Measurements from ENCODE around the gene TCP10L. TPM values are rescaled to one million over a fixed set of nuclear protein-coding genes. Genes with fewer than 3 reads are reported as not detected.
"Not testable (repeated sequence)": the region's sequence is repeated elsewhere in the genome, so short reads cannot be mapped to it uniquely, and the experiment has no call there.

The TCP10L gene, protein sequence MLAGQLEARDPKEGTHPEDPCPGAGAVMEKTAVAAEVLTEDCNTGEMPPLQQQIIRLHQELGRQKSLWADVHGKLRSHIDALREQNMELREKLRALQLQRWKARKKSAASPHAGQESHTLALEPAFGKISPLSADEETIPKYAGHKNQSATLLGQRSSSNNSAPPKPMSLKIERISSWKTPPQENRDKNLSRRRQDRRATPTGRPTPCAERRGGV
- total RNA-seq (1 to 10 TPM in 3 of 4 donors, under 1 TPM in 1; 0.66 to 2.8 (median 1.9) TPM), polyA plus RNA-seq (under 1 TPM in 1 of 3 donors, not detected in 2; 0.51 TPM)

DNA sequence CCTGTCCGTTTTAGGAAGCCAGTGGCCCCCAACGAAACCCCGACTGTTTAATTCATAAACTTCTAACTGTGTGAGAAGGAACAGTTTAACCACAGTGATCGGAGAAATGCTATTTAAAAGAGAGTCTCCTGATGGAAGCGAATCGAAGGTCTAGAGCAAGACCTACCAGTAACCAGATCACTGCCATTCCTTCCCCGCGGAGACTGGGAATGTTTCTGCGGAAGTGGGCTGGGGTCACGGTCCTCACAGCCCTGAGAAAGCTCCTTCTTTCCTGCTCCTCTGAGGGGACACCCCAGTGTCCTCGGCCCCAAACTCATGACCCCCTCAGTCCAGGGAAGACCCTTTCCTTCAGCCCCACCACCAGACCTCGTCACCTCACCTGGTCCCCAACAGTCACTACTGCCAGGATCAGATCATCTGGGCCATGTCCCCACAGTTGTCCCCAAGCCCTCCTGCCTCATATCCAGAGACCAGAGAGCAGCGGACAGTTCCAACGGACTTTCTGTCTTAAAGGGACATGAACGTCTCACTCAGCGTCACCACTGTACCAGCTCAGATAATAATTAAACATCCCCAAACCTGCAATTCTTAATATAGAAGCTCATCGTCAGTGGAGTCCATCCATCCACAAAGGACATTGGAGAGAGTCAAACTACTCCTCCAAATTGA is at the start of gene TCP10L:
Gene TCP10L (minus strand): TSS at position 482 of the 669 bp plus-strand sequence. CDS start 1,219 bp downstream, outside the sequence.
- H3K4me1 ChIP-seq: no peaks in the 10 kb centered on the region
- TF ChIP-seq EP300 (IDR thresholded peaks at IDR 0.05) (no peak), POLR2AphosphoS5 (IDR thresholded peaks at IDR 0.05) (no peak), POLR2A (IDR thresholded peaks at IDR 0.05) (no peak)
- TF ChIP-seq, protein P1, sequence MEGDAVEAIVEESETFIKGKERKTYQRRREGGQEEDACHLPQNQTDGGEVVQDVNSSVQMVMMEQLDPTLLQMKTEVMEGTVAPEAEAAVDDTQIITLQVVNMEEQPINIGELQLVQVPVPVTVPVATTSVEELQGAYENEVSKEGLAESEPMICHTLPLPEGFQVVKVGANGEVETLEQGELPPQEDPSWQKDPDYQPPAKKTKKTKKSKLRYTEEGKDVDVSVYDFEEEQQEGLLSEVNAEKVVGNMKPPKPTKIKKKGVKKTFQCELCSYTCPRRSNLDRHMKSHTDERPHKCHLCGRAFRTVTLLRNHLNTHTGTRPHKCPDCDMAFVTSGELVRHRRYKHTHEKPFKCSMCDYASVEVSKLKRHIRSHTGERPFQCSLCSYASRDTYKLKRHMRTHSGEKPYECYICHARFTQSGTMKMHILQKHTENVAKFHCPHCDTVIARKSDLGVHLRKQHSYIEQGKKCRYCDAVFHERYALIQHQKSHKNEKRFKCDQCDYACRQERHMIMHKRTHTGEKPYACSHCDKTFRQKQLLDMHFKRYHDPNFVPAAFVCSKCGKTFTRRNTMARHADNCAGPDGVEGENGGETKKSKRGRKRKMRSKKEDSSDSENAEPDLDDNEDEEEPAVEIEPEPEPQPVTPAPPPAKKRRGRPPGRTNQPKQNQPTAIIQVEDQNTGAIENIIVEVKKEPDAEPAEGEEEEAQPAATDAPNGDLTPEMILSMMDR (IDR thresholded peaks at IDR 0.05): no peak
- no peak within 1 kb of the TSS for H3K4me3 ChIP-seq
- 84 to 86% methylated on average over 17 of the region's 17 CpGs for WGBS, 2 donors
- H3K9me3 ChIP-seq: no peaks in the 10 kb centered on the region
- peaks cover 0 to 4% (median 0%) of the 10 kb centered on the region in 4 donors for H3K36me3 ChIP-seq
- H3K27ac ChIP-seq: no peak within 1 kb of the TSS
- H3K27me3 ChIP-seq: peaks cover 0 to 3% (median 0%) of the 10 kb centered on the region in 3 donors
- no peak for DNase-seq
- intact Hi-C loops (cut with DNase I): no loop called here

DNA sequence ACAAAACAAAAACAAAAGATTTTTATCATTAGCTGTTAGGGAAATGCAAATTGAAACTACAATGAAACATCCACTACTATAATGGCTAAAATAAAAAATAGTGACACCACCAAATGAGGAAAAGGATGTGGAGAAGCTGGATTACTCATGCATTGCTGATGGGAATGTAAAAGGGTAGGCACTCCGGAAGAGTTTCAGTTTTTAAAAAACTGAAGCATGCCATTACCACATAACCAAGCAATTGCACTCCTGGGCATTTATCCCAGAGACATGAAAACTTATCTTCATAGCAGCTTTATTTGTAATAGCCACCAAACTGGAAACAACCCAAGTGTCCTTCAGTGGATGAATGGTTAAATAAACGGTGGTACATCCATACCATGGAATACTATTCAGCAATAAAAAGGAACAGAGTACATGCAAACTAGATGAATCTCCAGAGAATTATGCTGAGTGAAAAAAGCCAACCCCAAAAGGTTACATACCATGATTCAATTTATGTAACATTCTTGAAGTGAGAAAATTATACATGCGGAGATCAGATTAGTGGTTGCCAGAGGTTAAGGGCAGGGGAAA is 41.4 kb upstream of the TCP10L start:
- DNase-seq: no peak
- 95% methylated on average over 3 of the region's 3 CpGs for WGBS, 2 donors
- Histone ChIP-seq H3K27me3 (no peaks in the 10 kb centered on the region), H3K4me1 (peaks cover 0 to 8% (median 0%) of the 10 kb centered on the region in 4 donors), H3K4me3 (no peak overlapping the region), H3K27ac (no peak overlapping the region), H3K36me3 (peaks cover 0 to 22% (median 8%) of the 10 kb centered on the region in 4 donors), H3K9me3 (no peaks in the 10 kb centered on the region)
- no peak for TF ChIP-seq POLR2AphosphoS5 (IDR thresholded peaks at IDR 0.05)
- no peak for TF ChIP-seq POLR2A (IDR thresholded peaks at IDR 0.05)
- no peak for TF ChIP-seq EP300 (IDR thresholded peaks at IDR 0.05)
- TF ChIP-seq, protein P1 (IDR thresholded peaks at IDR 0.05): no peak
- intact Hi-C loops (cut with DNase I): no loop called here

DNA sequence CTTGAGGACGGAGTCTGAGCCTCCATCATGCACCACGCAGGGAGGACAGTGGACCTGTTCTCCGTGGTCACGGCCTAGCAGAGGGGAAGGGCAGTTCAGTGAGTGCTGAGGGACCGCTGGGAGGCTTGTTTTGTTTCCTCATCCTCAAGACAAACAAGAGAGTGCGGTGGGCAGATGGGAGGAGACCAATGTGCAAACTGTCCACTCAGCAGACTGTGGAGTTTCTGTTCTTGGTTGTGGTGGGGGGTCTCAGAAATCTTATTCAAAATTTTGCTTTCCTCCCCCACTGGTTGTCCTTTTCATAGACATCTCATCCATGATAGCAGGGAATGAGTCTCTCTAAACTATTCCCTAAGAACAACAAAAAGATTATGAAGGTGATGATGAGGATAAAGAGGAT is 32.9 kb upstream of the TCP10L start:
- DNase-seq; H3K36me3 ChIP-seq; intact Hi-C loops (cut with DNase I); H3K4me3 ChIP-seq; H3K27me3 ChIP-seq; H3K27ac ChIP-seq; H3K9me3 ChIP-seq; H3K4me1 ChIP-seq: not testable (repeated sequence)
- WGBS, 2 donors: 76 to 80% methylated on average over 6 of the region's 6 CpGs

DNA sequence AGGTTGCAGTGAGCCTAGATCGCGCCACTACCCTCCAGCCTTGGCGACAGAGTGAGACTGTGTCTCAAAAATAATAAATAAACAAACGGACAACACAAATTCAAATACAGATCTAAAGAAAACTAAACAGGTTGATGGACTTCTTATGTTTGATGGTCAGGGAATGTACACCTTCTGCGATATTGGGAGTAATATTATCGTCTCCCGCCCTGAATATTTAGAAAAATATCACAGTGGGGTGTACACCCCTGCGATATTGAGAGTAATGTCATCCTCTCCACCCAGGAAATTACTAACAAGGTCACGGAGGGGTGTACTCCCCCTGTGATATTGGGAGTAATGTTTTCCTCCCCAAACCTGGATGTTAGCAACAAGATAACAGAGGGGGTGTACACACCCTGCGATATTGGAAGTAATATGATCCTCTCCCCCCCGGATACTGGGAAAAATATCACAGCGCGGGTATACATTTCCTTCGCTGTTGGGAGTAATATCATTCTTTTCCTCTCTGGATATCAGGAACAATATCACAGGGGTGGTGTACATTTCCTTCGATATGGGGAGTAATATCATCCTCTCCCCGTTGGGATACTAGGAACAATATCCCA is 28.2 kb upstream of the TCP10L start:
- peaks cover 0 to 11% (median 4%) of the 10 kb centered on the region in 4 donors for H3K36me3 ChIP-seq
- no peaks in the 10 kb centered on the region for H3K9me3 ChIP-seq
- WGBS, 2 donors: 72 to 77% methylated on average over 16 of the region's 16 CpGs
- TF ChIP-seq POLR2A (IDR thresholded peaks at IDR 0.05) (no peak), EP300 (IDR thresholded peaks at IDR 0.05) (no peak), POLR2AphosphoS5 (IDR thresholded peaks at IDR 0.05) (no peak)
- TF ChIP-seq, protein P1 (IDR thresholded peaks at IDR 0.05): no peak
- DNase-seq: no peak
- peak overlapping the region; percentile 79 to 88 (median 86) for H3K27ac ChIP-seq
- H3K4me3 ChIP-seq: peak overlapping the region; percentile 61 to 96 (median 80)
- peaks cover 0 to 18% (median 14%) of the 10 kb centered on the region in 4 donors for H3K4me1 ChIP-seq
- intact Hi-C loops (cut with DNase I): loop anchor here (5.0 kb wide), 2 partner anchors 221 to 881 kb away; partner anchors contain the start of genes SCAF4 and URB1
- no peaks in the 10 kb centered on the region for H3K27me3 ChIP-seq

DNA sequence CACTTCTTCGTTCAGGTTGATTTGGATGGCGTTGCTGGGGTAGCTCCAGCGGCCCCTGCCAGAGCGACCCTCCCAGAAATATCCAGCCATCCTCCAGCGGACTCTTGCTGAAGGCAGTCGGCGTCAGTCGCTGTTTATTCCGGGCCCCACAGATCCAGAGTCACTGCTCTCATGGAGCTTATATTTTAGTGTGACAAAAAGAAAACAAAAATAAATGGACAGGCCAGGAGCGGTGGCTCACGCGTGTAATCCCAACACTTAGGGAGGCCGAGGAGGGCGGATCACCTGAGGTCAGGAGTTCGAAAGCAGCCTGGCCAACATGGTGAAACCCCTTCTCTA is 27.6 kb upstream of the TCP10L start:
- Histone ChIP-seq H3K27ac (peak overlapping the region; percentile 79 to 88 (median 86)), H3K36me3 (peaks cover 0 to 17% (median 5%) of the 10 kb centered on the region in 4 donors), H3K4me1 (peaks cover 0 to 18% (median 14%) of the 10 kb centered on the region in 4 donors), H3K9me3 (no peaks in the 10 kb centered on the region), H3K4me3 (peak overlapping the region; percentile 61 to 96 (median 80)), H3K27me3 (no peaks in the 10 kb centered on the region)
- TF ChIP-seq POLR2AphosphoS5 (IDR thresholded peaks at IDR 0.05): no peak
- no peak for TF ChIP-seq POLR2A (IDR thresholded peaks at IDR 0.05)
- TF ChIP-seq, protein P1 (IDR thresholded peaks at IDR 0.05): no peak
- WGBS, 2 donors: 3% methylated on average over 15 of the region's 15 CpGs
- DNase-seq: no peak
- intact Hi-C loops (cut with DNase I): loop anchor here (1.0 to 5.0 kb wide), 3 partner anchors 199 to 881 kb away; partner anchors contain the start of genes SCAF4 and URB1
